ENCODE results near the gene VOPP1. TPM values are rescaled to one million over a fixed set of nuclear protein-coding genes. Genes with fewer than 3 reads are reported as not detected.

Gene VOPP1
- total and polyA plus RNA-seq, 9 of the 15 experiments (the other 6 are each of a cell fraction or from before 2014, with no cell fraction given): 8.2 to 45.8 (median 31.2) TPM

- intact Hi-C loops (cut with micrococcal nuclease): no loop called here
- H3K4me3 ChIP-seq: no peak overlapping the region
- no peaks in the 10 kb centered on the region for H3K9me3 ChIP-seq (replicated peaks; ENCODE audit: control insufficient read depth, insufficient read depth, low read depth, low read length)
- no peak for FAIRE-seq
- H4K20me1 ChIP-seq (replicated peaks; ENCODE audit: control insufficient read depth, insufficient read depth, low read length): peaks cover 15% of the 10 kb centered on the region; the same call in 1 of the 2 replicates
- no peaks in the 10 kb centered on the region; the same call in 2 of the 3 replicates for H3K36me3 ChIP-seq (ENCODE audit: control insufficient read depth, insufficient read depth, low read length)
- TF ChIP-seq FOXP1 (CRISPR knock-in tag; IDR thresholded peaks at IDR 0.05): no peak
- TF ChIP-seq SREBF1 (IDR thresholded peaks at IDR 0.05; ENCODE audit: borderline replicate concordance, low read depth, low read length): no peak
- no peak for TF ChIP-seq CC2D1A (IDR thresholded peaks at IDR 0.05)
- TF ChIP-seq NFE2 (IDR thresholded peaks at IDR 0.05; ENCODE audit: low read depth): no peak
- no peak for TF ChIP-seq ZFP30 (CRISPR knock-in tag; IDR thresholded peaks at IDR 0.05; ENCODE audit: borderline replicate concordance)
- no peak for TF ChIP-seq MTA1 (IDR thresholded peaks at IDR 0.05; ENCODE audit: borderline replicate concordance)
- TF ChIP-seq ZNF407 (IDR thresholded peaks at IDR 0.05; ENCODE audit: low read depth): no peak
- DNase-seq (ENCODE audit: extremely low read depth in 1 of 4, low spot score in 3 of 4): no peak
- no peak overlapping the region for H2AFZ ChIP-seq (ENCODE audit: low read depth, low read length)
- POLR2A ChIA-PET: no interaction called here
- H3K9me1 ChIP-seq (ENCODE audit: control insufficient read depth, insufficient read depth, low read length): no peaks in the 10 kb centered on the region
- BruUV-seq (replicated peaks): no TSS peak
- no peak for ATAC-seq
- peaks cover 80% of the 10 kb centered on the region for H3K79me2 ChIP-seq (ENCODE audit: control insufficient read depth, insufficient read depth, low read length)
- no peak overlapping the region for H3K4me2 ChIP-seq (ENCODE audit: insufficient read depth, low read length)
- no peak overlapping the region for H3K27ac ChIP-seq (ENCODE audit: extremely low read depth, low read depth, low read length)
- 80% methylated on average over 3 of the region's 3 CpGs for WGBS (ENCODE audit: insufficient coverage, low coverage, missing lambda C conversion rate)
- H3K9ac ChIP-seq (ENCODE audit: insufficient read depth in 1 of 2, low read depth in 2 of 2, low read length in 2 of 2): peak overlapping the region in 1 of 2 experiments; percentile 50; a peak in 1 of 4 replicates
- CTCF ChIA-PET (ENCODE audit: low intra/inter-chr PET ratio): no interaction called here
- in situ Hi-C loops (cut with MboI): no loop called here
- H3K4me1 ChIP-seq (replicated peaks in 1 of 2; ENCODE audit: control insufficient read depth in 2 of 2, insufficient read depth in 2 of 2, low read length in 2 of 2): peaks cover 12 to 29% of the 10 kb centered on the region in 2 experiments; a peak in 4 of 5 replicates
- no peaks in the 10 kb centered on the region for H3K27me3 ChIP-seq (ENCODE audit: control insufficient read depth in 2 of 2, insufficient read depth in 2 of 2, low read length in 2 of 2)
Observed at GRCh38 chr7:55567571-55567970, 4.7 kb downstream of the VOPP1 start.
